22Rv1 (cell line): ENCODE data around the gene IFNLR1.

Experiments
- H3K27ac ChIP-seq: fragments of 450-650 bp; 2 replicates; pipeline ENCODE4 v1.5.1; 2017
- CTCF ChIP-seq: fragments of 450-650 bp; IDR thresholded peaks from 2 replicates; pipeline ENCODE4 v1.5.1; 2017; ENCODE audit warnings: mild to moderate bottlenecking
- ZFX ChIP-seq: fragments of 450-650 bp; IDR thresholded peaks from 2 replicates; pipeline ENCODE4 v1.6.1; 2017; ENCODE audit warnings: antibody characterized with exemption, borderline replicate concordance

Gene IFNLR1

GRCh38 chr1:24164004-24164403 lies 23.1 kb downstream of the IFNLR1 start:
- TF ChIP-seq ZFX = no peak
- no peak for TF ChIP-seq CTCF
- H3K27ac ChIP-seq = no peak overlapping the region

- H3K27ac ChIP-seq = no peak overlapping the region
- no peak for TF ChIP-seq ZFX
- no peak for TF ChIP-seq CTCF
Measured at GRCh38 chr1:24162201-24162600, 24.9 kb downstream of the IFNLR1 start.

GRCh38 chr1:24161270-24161669 lies 25.8 kb downstream of the IFNLR1 start:
- no peak overlapping the region for H3K27ac ChIP-seq
- no peak for TF ChIP-seq CTCF
- TF ChIP-seq ZFX = no peak

GRCh38 chr1:24159366-24159765 lies 27.7 kb downstream of the IFNLR1 start:
- TF ChIP-seq ZFX (no peak), CTCF (no peak)
- H3K27ac ChIP-seq = no peak overlapping the region

GRCh38 chr1:24157918-24158481 lies 29.1 kb downstream of the IFNLR1 start:
- no peak for TF ChIP-seq ZFX
- no peak overlapping the region for H3K27ac ChIP-seq

GRCh38 chr1:24156542-24157260 lies 30.4 kb downstream of the IFNLR1 start:
- TF ChIP-seq CTCF (no peak), ZFX (no peak)
- H3K27ac ChIP-seq = no peak overlapping the region

GRCh38 chr1:24155011-24155782 lies 31.9 kb downstream of the IFNLR1 start:
- no peak overlapping the region for H3K27ac ChIP-seq
- peak; percentile 27; the same call in 1 of the 2 replicates for TF ChIP-seq CTCF
- TF ChIP-seq ZFX = no peak
